ENCODE data around the gene RIMOC1. TPM values are rescaled to one million over a fixed set of nuclear protein-coding genes. Genes with fewer than 3 reads are reported as not detected.

Gene RIMOC1
- total RNA-seq, 6 experiments from 2014 or later, result 31.1 to 38.9 (median 35.4) TPM

GRCh38 chr5:41924872-41925554 is 20.9 kb downstream of the RIMOC1 start, which contains the start of gene FBXO4:
Gene FBXO4, plus strand, starts transcription at chr5:41925281. Its CDS starts 29 bp downstream, at chr5:41925310.
- peak; percentile 74 for TF ChIP-seq CTCF (IDR thresholded peaks at IDR 0.05)
- peak within 1 kb of the TSS; percentile 94 for H3K27ac Mint-ChIP-seq

DNA sequence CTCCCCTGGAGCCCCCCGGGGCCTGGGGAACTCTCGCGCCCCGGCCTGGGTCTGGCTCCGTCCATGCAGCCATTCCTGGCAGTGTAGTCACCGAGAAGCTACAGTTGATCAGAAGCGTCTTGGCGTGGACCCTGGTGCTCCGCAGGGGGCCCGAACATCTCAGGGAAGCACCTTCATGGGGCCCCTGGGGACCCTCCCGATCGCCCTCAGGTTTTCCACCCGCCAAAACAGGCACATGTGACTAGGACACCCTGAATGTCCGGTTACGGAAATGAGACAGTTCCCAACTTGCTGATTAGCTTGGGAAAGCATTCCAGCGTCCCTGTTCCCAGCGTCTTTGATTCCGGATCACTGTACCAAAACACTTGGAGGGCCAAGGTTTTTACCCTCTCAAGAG is 21.4 kb downstream of the RIMOC1 start:
- peaks cover 5% of the 10 kb centered on the region for H3K36me3 Mint-ChIP-seq (ENCODE audit: low read depth)
- peak overlapping the region; percentile 85 for H3K4me3 Mint-ChIP-seq
- no peak for DNase-seq
- peak overlapping the region; percentile 94 for H3K27ac Mint-ChIP-seq
- H3K27me3 Mint-ChIP-seq (ENCODE audit: insufficient read depth), result no peaks in the 10 kb centered on the region
- no peaks in the 10 kb centered on the region for H3K9me3 Mint-ChIP-seq
- H3K4me1 Mint-ChIP-seq (ENCODE audit: low read depth), result peaks cover 38% of the 10 kb centered on the region
- TF ChIP-seq CTCF (IDR thresholded peaks at IDR 0.05), result no peak

More at GRCh38 chr5:41924872-41925554, 20.9 kb downstream of the RIMOC1 start, which contains the start of gene FBXO4:
- no peaks in the 10 kb centered on the region for H3K9me3 Mint-ChIP-seq
- H3K4me1 Mint-ChIP-seq (ENCODE audit: low read depth), result peaks cover 40% of the 10 kb centered on the region
- peak within 1 kb of the TSS; percentile 85 for H3K4me3 Mint-ChIP-seq
- no peaks in the 10 kb centered on the region for H3K36me3 Mint-ChIP-seq (ENCODE audit: low read depth)
- H3K27me3 Mint-ChIP-seq (ENCODE audit: insufficient read depth), result no peaks in the 10 kb centered on the region
- peak; percentile 73 for DNase-seq

DNA sequence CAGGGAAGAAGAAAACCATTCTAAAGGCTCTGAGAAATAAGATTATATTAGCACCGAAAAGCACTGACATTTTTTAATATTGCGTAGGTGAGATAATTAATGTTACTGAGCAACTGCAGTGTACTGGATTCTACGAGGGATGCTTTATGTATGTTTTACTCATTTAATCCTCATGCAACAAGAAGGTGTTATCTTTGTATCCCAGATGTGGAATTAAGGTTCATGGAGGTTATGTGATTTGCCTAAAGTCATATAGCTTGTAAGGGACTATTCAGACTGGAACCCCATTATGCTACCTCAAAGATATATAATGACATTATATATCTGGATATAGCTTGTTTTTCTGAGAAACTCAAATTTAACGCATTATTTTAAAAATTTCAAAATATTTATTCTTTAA is 23.5 kb downstream of the RIMOC1 start:
- Mint-ChIP-seq H3K4me3 (no peak overlapping the region), H3K9me3 (no peaks in the 10 kb centered on the region), H3K36me3 (ENCODE audit: low read depth) (peaks cover 19% of the 10 kb centered on the region), H3K27ac (no peak overlapping the region), H3K27me3 (ENCODE audit: insufficient read depth) (no peaks in the 10 kb centered on the region), H3K4me1 (ENCODE audit: low read depth) (peaks cover 21% of the 10 kb centered on the region)
- no peak for TF ChIP-seq CTCF (IDR thresholded peaks at IDR 0.05)
- DNase-seq, result no peak

DNA sequence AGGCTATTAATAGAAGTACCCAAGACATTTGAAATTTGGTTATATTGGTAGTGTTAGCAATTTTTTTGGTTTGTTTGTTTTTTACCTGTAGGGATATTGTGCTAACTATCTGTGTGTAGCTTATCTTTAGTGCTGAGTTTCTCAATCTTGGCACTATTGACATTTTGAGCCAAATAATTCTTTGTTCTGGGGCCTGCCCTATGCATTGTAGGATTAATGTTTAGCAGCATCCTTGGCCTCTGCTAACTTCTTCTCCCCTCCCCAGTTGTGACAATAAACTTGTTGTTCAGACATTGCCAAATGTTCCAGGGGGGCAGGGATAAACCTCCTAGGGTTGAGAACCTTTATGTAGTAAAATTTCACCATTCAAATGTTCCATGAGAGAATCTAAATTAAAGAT is 24.9 kb downstream of the RIMOC1 start:
- Mint-ChIP-seq H3K27me3 (ENCODE audit: insufficient read depth) (no peaks in the 10 kb centered on the region), H3K9me3 (no peaks in the 10 kb centered on the region), H3K4me1 (ENCODE audit: low read depth) (peaks cover 21% of the 10 kb centered on the region), H3K36me3 (ENCODE audit: low read depth) (peaks cover 19% of the 10 kb centered on the region), H3K27ac (no peak overlapping the region), H3K4me3 (no peak overlapping the region)
- no peak for DNase-seq
- no peak for TF ChIP-seq CTCF (IDR thresholded peaks at IDR 0.05)

DNA sequence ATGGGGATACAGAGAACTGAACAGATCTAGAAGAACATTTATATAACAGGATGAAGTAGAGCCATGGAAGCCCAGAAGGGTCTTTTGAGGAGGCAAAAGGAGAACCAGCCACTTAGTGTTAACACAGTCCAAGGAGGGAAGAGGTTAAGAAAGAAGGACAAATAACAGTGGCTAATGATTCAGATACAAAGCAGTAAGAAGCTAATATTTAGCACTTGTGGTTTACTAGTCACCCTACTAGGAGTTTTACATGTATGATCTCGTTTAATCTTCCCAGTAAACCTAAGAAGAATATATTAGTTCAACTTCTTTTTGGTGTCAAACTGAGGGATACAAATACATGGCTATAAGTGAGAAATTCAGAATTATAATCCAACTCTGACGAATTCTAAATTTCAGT is 28.6 kb downstream of the RIMOC1 start:
- no peak overlapping the region for H3K4me3 Mint-ChIP-seq
- H3K9me3 Mint-ChIP-seq, result no peaks in the 10 kb centered on the region
- H3K27ac Mint-ChIP-seq, result no peak overlapping the region
- TF ChIP-seq CTCF (IDR thresholded peaks at IDR 0.05), result no peak
- H3K27me3 Mint-ChIP-seq (ENCODE audit: insufficient read depth), result no peaks in the 10 kb centered on the region
- no peaks in the 10 kb centered on the region for H3K4me1 Mint-ChIP-seq (ENCODE audit: low read depth)
- peaks cover 19% of the 10 kb centered on the region for H3K36me3 Mint-ChIP-seq (ENCODE audit: low read depth)
- no peak for DNase-seq
